CD4-positive, alpha-beta T cell treated with Interleukin-15 for 1 hour (primary cell): Measurements from ENCODE around the gene MB21D2.
"Not testable (repeated sequence)": the region's sequence is repeated elsewhere in the genome, so short reads cannot be mapped to it uniquely, and the experiment has no call there.

Experiments
- DNase-seq: peaks from one replicate; pipeline ENCODE4 v3.0.0-alpha.2; 2020

MB21D2 gene

GRCh38 chr3:192851821-192852372 is 65.8 kb downstream of the MB21D2 start:
- peak; percentile 54 for DNase-seq

GRCh38 chr3:192850451-192850981 is 67.1 kb downstream of the MB21D2 start:
- no peak for DNase-seq

- DNase-seq: not testable (repeated sequence)
These were observed 67.8 kb downstream of the MB21D2 start for GRCh38 chr3:192849821-192850220.

GRCh38 chr3:192848371-192849233 is 69.1 kb downstream of the MB21D2 start:
- no peak for DNase-seq

GRCh38 chr3:192847941-192848340 is 69.7 kb downstream of the MB21D2 start:
- no peak for DNase-seq

GRCh38 chr3:192845526-192845855 is 72.2 kb downstream of the MB21D2 start:
- DNase-seq: no peak

- no peak for DNase-seq
These were observed 72.7 kb downstream of the MB21D2 start for GRCh38 chr3:192844836-192845525.

- no peak for DNase-seq
These were observed 73.2 kb downstream of the MB21D2 start for GRCh38 chr3:192844486-192844765.

GRCh38 chr3:192843723-192844485 is 73.8 kb downstream of the MB21D2 start:
- no peak for DNase-seq

- DNase-seq: no peak
These were observed 74.5 kb downstream of the MB21D2 start for GRCh38 chr3:192843119-192843518.

- no peak for DNase-seq
These were observed 74.9 kb downstream of the MB21D2 start for GRCh38 chr3:192842711-192843110.

- DNase-seq: no peak
These were observed 75.5 kb downstream of the MB21D2 start for GRCh38 chr3:192842138-192842537.

GRCh38 chr3:192841428-192841827 is 76.2 kb downstream of the MB21D2 start:
- DNase-seq: no peak

- no peak for DNase-seq
These were observed 77.4 kb downstream of the MB21D2 start for GRCh38 chr3:192840143-192840836.

GRCh38 chr3:192835818-192836815 is 81.5 kb downstream of the MB21D2 start:
- DNase-seq: no peak

GRCh38 chr3:192834428-192834827 is 83.2 kb downstream of the MB21D2 start:
- no peak for DNase-seq

GRCh38 chr3:192833177-192833890 is 84.3 kb downstream of the MB21D2 start:
- no peak for DNase-seq

- no peak for DNase-seq
These were observed 85.8 kb downstream of the MB21D2 start for GRCh38 chr3:192831801-192832347.

- DNase-seq: no peak
These were observed 86.5 kb downstream of the MB21D2 start for GRCh38 chr3:192831111-192831644.
